ENCODE data around the gene PEAK3.

DNA sequence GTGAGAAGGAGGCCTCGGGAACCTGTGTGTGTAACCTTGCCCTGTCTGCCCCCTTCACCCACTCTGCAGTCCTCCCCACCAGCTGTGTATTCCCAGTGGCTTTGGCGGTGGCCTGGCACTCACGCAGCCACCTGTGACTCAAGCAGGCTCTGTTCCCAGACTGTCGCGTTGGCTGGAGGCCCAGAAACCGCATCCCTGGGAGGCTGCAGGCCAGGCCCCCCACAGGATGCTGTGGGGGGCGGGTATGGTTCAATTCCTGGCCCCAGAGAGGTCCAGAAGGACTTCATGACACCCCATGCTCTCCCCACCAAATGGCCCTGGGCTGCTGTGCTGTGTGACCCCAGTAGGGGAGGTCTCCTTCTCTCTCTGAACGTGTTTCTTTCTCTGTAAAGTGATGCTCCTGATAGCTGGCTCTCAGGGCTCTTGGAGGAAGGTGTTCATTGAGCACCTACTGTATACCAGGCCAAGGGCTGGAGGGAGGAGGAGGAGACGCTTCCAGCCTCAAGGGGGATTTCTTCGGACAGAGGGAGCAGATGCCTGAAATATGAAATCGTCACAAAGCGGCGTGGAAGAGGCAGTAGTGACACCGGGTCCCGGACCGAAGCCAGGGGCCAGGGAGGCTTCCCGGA, 27.9 kb upstream of the PEAK3 start:
- TF ChIP-seq, protein P1, sequence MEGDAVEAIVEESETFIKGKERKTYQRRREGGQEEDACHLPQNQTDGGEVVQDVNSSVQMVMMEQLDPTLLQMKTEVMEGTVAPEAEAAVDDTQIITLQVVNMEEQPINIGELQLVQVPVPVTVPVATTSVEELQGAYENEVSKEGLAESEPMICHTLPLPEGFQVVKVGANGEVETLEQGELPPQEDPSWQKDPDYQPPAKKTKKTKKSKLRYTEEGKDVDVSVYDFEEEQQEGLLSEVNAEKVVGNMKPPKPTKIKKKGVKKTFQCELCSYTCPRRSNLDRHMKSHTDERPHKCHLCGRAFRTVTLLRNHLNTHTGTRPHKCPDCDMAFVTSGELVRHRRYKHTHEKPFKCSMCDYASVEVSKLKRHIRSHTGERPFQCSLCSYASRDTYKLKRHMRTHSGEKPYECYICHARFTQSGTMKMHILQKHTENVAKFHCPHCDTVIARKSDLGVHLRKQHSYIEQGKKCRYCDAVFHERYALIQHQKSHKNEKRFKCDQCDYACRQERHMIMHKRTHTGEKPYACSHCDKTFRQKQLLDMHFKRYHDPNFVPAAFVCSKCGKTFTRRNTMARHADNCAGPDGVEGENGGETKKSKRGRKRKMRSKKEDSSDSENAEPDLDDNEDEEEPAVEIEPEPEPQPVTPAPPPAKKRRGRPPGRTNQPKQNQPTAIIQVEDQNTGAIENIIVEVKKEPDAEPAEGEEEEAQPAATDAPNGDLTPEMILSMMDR (IDR thresholded peaks at IDR 0.05): no peak
- TF ChIP-seq POLR2AphosphoS5 (IDR thresholded peaks at IDR 0.05; ENCODE audit: insufficient read depth in 1 of 2, low read depth in 1 of 2) (no peak), POLR2A (IDR thresholded peaks at IDR 0.05) (no peak)
